ENCODE results near the gene LRRC37B.
"Not testable (repeated sequence)": the region's sequence is repeated elsewhere in the genome, so short reads cannot be mapped to it uniquely, and the experiment has no call there.

- not testable (repeated sequence) for TF ChIP-seq CTCF (IDR thresholded peaks at IDR 0.05); EZH2 (IDR thresholded peaks at IDR 0.05; ENCODE audit: borderline replicate concordance, insufficient read depth, low read depth, low read length, poor library complexity, severe bottlenecking)
Observed at GRCh38 chr17:32084003-32084941, 77.1 kb downstream of the LRRC37B start.

Measured in B cell (primary cell).